ENCODE measurements around the gene GDF10. TPM values are rescaled to one million over a fixed set of nuclear protein-coding genes. Genes with fewer than 3 reads are reported as not detected.

GDF10 gene
- total and polyA plus RNA-seq, 12 donors = 0.10 to 1.6 (median 0.42) TPM

DNA sequence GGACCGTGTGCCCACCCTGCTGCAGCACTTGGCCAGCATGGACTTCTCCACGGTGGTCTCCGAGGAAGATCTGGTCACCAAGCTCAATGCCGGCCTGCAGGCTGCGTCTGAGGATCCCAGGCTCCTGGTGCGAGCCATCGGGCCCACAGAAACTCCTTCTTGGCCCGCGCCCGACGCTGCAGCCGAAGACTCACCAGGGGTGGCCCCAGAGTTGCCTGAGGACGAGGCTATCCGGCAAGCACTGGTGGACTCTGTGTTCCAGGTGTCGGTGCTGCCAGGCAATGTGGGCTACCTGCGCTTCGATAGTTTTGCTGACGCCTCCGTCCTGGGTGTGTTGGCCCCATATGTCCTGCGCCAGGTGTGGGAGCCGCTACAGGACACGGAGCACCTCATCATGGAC is 49.5 kb downstream of the GDF10 start:
- Histone ChIP-seq H3K4me3 (no peak overlapping the region), H3K27me3 (no peaks in the 10 kb centered on the region), H3K4me1 (no peaks in the 10 kb centered on the region), H3K9me3 (no peaks in the 10 kb centered on the region), H3K27ac (no peak overlapping the region), H3K36me3 (no peaks in the 10 kb centered on the region)
- TF ChIP-seq, protein P1, sequence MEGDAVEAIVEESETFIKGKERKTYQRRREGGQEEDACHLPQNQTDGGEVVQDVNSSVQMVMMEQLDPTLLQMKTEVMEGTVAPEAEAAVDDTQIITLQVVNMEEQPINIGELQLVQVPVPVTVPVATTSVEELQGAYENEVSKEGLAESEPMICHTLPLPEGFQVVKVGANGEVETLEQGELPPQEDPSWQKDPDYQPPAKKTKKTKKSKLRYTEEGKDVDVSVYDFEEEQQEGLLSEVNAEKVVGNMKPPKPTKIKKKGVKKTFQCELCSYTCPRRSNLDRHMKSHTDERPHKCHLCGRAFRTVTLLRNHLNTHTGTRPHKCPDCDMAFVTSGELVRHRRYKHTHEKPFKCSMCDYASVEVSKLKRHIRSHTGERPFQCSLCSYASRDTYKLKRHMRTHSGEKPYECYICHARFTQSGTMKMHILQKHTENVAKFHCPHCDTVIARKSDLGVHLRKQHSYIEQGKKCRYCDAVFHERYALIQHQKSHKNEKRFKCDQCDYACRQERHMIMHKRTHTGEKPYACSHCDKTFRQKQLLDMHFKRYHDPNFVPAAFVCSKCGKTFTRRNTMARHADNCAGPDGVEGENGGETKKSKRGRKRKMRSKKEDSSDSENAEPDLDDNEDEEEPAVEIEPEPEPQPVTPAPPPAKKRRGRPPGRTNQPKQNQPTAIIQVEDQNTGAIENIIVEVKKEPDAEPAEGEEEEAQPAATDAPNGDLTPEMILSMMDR (IDR thresholded peaks at IDR 0.05) = no peak
- intact Hi-C loops (cut with DNase I) = no loop called here
- DNase-seq (no peak), ATAC-seq (no peak)
- WGBS, 2 donors = 93 to 95% methylated on average over 22 of the region's 22 CpGs

DNA sequence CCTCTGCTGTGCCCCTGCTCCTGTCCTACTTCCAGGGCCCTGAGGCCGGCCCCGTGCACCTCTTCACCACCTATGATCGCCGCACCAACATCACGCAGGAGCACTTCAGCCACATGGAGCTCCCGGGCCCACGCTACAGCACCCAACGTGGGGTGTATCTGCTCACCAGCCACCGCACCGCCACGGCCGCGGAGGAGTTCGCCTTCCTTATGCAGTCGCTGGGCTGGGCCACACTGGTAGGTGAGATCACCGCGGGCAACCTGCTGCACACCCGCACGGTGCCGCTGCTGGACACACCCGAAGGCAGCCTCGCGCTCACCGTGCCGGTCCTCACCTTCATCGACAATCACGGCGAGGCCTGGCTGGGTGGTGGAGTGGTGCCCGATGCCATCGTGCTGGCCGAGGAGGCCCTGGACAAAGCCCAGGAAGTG is 50.0 kb downstream of the GDF10 start:
- no peaks in the 10 kb centered on the region for H3K9me3 ChIP-seq
- H3K4me3 ChIP-seq = no peak overlapping the region
- no peak for ATAC-seq
- WGBS, 2 donors = 95 to 96% methylated on average over 31 of the region's 31 CpGs
- H3K27me3 ChIP-seq = no peaks in the 10 kb centered on the region
- H3K36me3 ChIP-seq = no peaks in the 10 kb centered on the region
- H3K4me1 ChIP-seq = no peaks in the 10 kb centered on the region
- TF ChIP-seq, protein P1 (IDR thresholded peaks at IDR 0.05) = no peak
- no peak overlapping the region for H3K27ac ChIP-seq
- intact Hi-C loops (cut with DNase I) = no loop called here
- DNase-seq = no peak

DNA sequence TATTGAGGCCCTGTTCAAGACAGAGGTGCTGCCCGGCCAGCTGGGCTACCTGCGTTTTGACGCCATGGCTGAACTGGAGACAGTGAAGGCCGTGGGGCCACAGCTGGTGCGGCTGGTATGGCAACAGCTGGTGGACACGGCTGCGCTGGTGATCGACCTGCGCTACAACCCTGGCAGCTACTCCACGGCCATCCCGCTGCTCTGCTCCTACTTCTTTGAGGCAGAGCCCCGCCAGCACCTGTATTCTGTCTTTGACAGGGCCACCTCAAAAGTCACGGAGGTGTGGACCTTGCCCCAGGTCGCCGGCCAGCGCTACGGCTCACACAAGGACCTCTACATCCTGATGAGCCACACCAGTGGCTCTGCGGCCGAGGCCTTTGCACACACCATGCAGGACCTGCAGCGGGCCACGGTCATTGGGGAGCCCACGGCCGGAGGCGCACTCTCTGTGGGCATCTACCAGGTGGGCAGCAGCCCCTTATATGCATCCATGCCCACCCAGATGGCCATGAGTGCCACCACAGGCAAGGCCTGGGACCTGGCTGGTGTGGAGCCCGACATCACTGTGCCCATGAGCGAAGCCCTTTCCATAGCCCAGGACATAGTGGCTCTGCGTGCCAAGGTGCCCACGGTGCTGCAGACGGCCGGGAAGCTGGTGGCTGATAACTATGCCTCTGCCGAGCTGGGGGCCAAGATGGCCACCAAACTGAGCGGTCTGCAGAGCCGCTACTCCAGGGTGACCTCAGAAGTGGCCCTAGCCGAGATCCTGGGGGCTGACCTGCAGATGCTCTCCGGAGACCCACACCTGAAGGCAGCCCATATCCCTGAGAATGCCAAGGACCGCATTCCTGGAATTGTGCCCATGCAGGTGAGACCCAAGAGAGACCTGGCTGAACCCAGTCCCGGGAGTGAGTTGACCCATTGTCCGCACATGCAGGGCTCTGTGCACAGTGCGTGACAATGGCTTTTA is 51.0 kb downstream of the GDF10 start:
- Histone ChIP-seq H3K27me3 (no peaks in the 10 kb centered on the region), H3K4me3 (no peak overlapping the region), H3K9me3 (no peaks in the 10 kb centered on the region), H3K36me3 (no peaks in the 10 kb centered on the region), H3K4me1 (no peaks in the 10 kb centered on the region), H3K27ac (no peak overlapping the region)
- TF ChIP-seq, protein P1 (IDR thresholded peaks at IDR 0.05) = no peak
- no peak for DNase-seq
- intact Hi-C loops (cut with DNase I) = no loop called here
- ATAC-seq = no peak
- 92 to 97% methylated on average over 39 of the region's 39 CpGs for WGBS, 2 donors

DNA sequence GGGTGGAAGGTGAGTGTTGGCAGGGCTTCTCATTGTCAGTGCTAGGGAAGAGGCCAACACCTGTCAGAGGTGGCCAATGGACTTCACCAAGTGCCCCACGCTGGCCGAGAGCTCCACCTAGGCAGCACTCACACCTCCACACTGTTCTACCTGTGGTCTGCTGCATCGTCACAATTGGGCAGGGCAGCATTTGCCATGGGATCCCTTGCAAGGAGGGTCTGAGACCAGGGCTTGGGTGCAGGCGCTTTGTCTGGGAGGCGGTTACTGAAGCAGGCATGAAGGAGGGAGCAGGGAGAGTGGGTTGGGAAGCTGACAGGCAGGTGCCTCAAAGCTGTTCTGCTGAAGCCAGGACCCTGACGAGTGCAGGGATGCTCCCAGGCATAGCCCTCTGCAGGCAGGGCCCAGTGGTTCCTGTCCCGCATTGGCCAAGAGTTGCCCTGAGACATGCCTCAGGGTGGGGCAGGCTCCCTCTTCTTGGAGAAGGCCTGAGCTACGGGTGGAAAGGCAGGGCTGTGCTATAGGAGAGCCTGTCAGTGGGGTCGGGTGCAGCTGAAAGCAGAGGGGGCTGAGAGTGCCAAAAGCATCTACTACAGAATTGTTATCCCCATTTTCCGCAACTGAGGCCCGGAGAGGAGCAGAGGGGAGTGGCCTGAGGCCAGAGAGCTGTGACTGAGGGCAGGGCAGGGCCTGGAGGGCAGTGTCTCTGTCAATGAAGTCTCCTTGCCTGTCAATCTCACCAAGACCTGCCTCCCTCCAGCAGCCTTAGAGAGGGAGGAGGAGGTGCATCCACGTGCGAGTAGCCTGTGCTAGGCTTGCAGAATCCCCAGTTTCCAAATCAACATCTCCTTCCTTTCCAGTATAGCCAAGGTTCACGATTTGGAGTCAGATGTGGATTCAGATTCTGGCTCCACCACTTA is 52.2 kb downstream of the GDF10 start:
- TF ChIP-seq, protein P1 (IDR thresholded peaks at IDR 0.05) = no peak
- 78 to 80% methylated on average over 14 of the region's 14 CpGs for WGBS, 2 donors
- ATAC-seq = no peak
- Histone ChIP-seq H3K4me3 (no peak overlapping the region), H3K9me3 (no peaks in the 10 kb centered on the region), H3K27me3 (no peaks in the 10 kb centered on the region), H3K36me3 (no peaks in the 10 kb centered on the region), H3K27ac (no peak overlapping the region), H3K4me1 (no peaks in the 10 kb centered on the region)
- no peak for DNase-seq
- intact Hi-C loops (cut with DNase I) = no loop called here
